ENCODE data around the gene COL16A1.

COL16A1 gene

DNA sequence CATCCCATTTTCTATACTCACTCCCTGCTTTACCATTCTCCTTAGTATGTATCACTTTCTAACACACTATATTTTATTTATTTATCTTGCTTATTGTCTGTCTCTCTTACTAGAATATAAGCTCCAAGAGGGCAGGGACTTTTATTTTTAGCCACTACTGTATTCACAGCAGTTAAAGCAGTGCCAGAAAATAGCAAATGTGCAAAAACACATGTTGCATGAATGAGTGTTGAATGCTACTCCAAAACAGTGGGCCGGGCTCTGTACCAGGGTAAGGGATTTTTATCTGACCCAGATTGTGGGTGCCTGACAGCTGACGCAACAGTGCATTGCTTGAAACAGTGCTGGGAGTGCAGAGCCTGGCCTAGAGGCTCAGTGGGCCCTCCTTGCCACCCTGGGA lies 24.7 kb downstream of the COL16A1 start:
- Histone ChIP-seq H3K4me3 (ENCODE audit: control insufficient read depth in 1 of 7, extremely low read depth in 1 of 7, insufficient read depth in 4 of 7, low read depth in 2 of 7, low read length in 6 of 7) (no peak overlapping the region), H3K27ac (ENCODE audit: insufficient read depth in 1 of 2, low read depth in 1 of 2, low read length in 2 of 2, poor library complexity in 1 of 2, severe bottlenecking in 2 of 2) (no peak overlapping the region), H3K4me1 (ENCODE audit: control extremely low read depth in 1 of 4, control insufficient read depth in 4 of 4, insufficient read depth in 4 of 4, low read length in 3 of 4) (no peaks in the 10 kb centered on the region), H3K27me3 (replicated peaks in 2 of 5; ENCODE audit: control insufficient read depth in 4 of 5, insufficient read depth in 5 of 5, low read length in 4 of 5) (peaks cover 0 to 2% (median 0%) of the 10 kb centered on the region in 5 experiments), H3K36me3 (ENCODE audit: control insufficient read depth in 4 of 4, insufficient read depth in 4 of 4, low read length in 3 of 4) (no peaks in the 10 kb centered on the region), H3K9me3 (ENCODE audit: control extremely low read depth in 1 of 5, control insufficient read depth in 4 of 5, insufficient read depth in 2 of 5, low read depth in 1 of 5, low read length in 4 of 5) (no peaks in the 10 kb centered on the region)
- CTCF ChIA-PET, result interaction anchor here (1.2 to 2.2 kb wide), 5 partner anchors 9 to 26 kb away, joined by 3 to 6 read pairs (median 5); no protein-coding TSS in a partner anchor
- DNase-seq, result no peak
- WGBS (ENCODE audit: insufficient coverage), result 100% methylated on average over 1 of the region's 2 CpGs
- POLR2A ChIA-PET, result no interaction called here

DNA sequence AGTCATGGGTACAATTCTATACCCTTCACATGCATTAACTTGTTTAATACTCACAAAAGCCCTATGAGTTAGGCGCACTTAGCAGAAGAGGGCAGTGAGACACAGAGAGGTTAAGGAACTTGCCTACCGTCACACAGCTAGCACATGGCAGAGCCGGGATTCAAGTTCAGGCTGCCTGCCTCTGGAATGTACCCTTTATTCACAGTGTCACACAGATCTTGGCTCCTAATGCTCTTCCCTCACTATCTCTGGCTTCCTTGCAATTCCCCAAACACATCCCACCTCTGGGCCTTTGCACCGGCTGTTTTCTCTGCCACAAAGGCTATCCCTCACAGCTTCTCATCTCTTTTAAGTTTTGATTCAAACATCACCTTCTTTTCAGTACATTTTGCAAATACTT lies 25.1 kb downstream of the COL16A1 start:
- ChIA-PET CTCF (interaction anchor here (1.2 to 4.2 kb wide), 6 partner anchors 9 to 27 kb away, joined by 3 to 18 read pairs (median 4); no protein-coding TSS in a partner anchor), POLR2A (no interaction called here)
- Histone ChIP-seq H3K27ac (ENCODE audit: insufficient read depth in 1 of 2, low read depth in 1 of 2, low read length in 2 of 2, poor library complexity in 1 of 2, severe bottlenecking in 2 of 2) (no peak overlapping the region), H3K36me3 (ENCODE audit: control insufficient read depth in 4 of 4, insufficient read depth in 4 of 4, low read length in 3 of 4) (no peaks in the 10 kb centered on the region), H3K27me3 (replicated peaks in 2 of 5; ENCODE audit: control insufficient read depth in 4 of 5, insufficient read depth in 5 of 5, low read length in 4 of 5) (peaks cover 0 to 2% (median 0%) of the 10 kb centered on the region in 5 experiments), H3K9me3 (ENCODE audit: control extremely low read depth in 1 of 5, control insufficient read depth in 4 of 5, insufficient read depth in 2 of 5, low read depth in 1 of 5, low read length in 4 of 5) (no peaks in the 10 kb centered on the region), H3K4me1 (ENCODE audit: control extremely low read depth in 1 of 4, control insufficient read depth in 4 of 4, insufficient read depth in 4 of 4, low read length in 3 of 4) (no peaks in the 10 kb centered on the region), H3K4me3 (ENCODE audit: control insufficient read depth in 1 of 7, extremely low read depth in 1 of 7, insufficient read depth in 4 of 7, low read depth in 2 of 7, low read length in 6 of 7) (no peak overlapping the region)
- 98% methylated on average over 4 of the region's 4 CpGs for WGBS (ENCODE audit: insufficient coverage)
- no peak for DNase-seq

DNA sequence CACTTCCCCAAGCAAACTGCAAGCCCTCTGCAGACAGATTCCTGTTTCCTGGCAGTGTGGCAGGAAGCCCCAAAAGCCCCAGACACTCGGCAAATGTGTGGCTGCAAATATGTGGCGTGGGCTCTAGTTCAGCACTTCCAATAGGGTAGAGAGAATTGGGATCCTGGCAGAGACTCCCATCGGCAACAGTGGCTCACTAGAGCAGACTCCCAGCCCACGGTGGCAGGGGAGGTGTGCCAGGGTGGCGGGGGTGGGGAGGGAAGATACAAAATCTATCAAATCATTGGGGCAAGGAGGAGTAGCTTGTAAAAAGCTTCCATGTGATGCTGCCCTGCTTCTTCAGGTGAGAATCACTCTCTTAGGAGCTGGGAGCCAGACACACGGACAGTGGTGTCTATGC lies 25.9 kb downstream of the COL16A1 start:
- 77% methylated on average over 6 of the region's 6 CpGs for WGBS (ENCODE audit: insufficient coverage)
- H3K9me3 ChIP-seq (ENCODE audit: control extremely low read depth in 1 of 5, control insufficient read depth in 4 of 5, insufficient read depth in 2 of 5, low read depth in 1 of 5, low read length in 4 of 5), result no peaks in the 10 kb centered on the region
- peaks cover 0 to 2% (median 0%) of the 10 kb centered on the region in 5 experiments for H3K27me3 ChIP-seq (replicated peaks in 2 of 5; ENCODE audit: control insufficient read depth in 4 of 5, insufficient read depth in 5 of 5, low read length in 4 of 5)
- no peak overlapping the region for H3K27ac ChIP-seq (ENCODE audit: insufficient read depth in 1 of 2, low read depth in 1 of 2, low read length in 2 of 2, poor library complexity in 1 of 2, severe bottlenecking in 2 of 2)
- no peaks in the 10 kb centered on the region for H3K4me1 ChIP-seq (ENCODE audit: control extremely low read depth in 1 of 4, control insufficient read depth in 4 of 4, insufficient read depth in 4 of 4, low read length in 3 of 4)
- no peak overlapping the region for H3K4me3 ChIP-seq (ENCODE audit: control insufficient read depth in 1 of 7, extremely low read depth in 1 of 7, insufficient read depth in 4 of 7, low read depth in 2 of 7, low read length in 6 of 7)
- POLR2A ChIA-PET, result no interaction called here
- no peak for DNase-seq
- CTCF ChIA-PET, result interaction anchor here (1.2 to 4.2 kb wide), 6 partner anchors 8 to 27 kb away, joined by 3 to 18 read pairs (median 4); no protein-coding TSS in a partner anchor
- H3K36me3 ChIP-seq (ENCODE audit: control insufficient read depth in 4 of 4, insufficient read depth in 4 of 4, low read length in 3 of 4), result no peaks in the 10 kb centered on the region

GRCh38 chr1:31677401-31677800 lies 26.4 kb downstream of the COL16A1 start:
- Histone ChIP-seq H3K4me1 (ENCODE audit: control extremely low read depth in 1 of 4, control insufficient read depth in 4 of 4, insufficient read depth in 4 of 4, low read length in 3 of 4) (no peaks in the 10 kb centered on the region), H3K4me3 (ENCODE audit: control insufficient read depth in 1 of 7, extremely low read depth in 1 of 7, insufficient read depth in 4 of 7, low read depth in 2 of 7, low read length in 6 of 7) (no peak overlapping the region), H3K27me3 (replicated peaks in 2 of 5; ENCODE audit: control insufficient read depth in 4 of 5, insufficient read depth in 5 of 5, low read length in 4 of 5) (peaks cover 0 to 2% (median 0%) of the 10 kb centered on the region in 5 experiments), H3K36me3 (ENCODE audit: control insufficient read depth in 4 of 4, insufficient read depth in 4 of 4, low read length in 3 of 4) (no peaks in the 10 kb centered on the region), H3K27ac (ENCODE audit: insufficient read depth in 1 of 2, low read depth in 1 of 2, low read length in 2 of 2, poor library complexity in 1 of 2, severe bottlenecking in 2 of 2) (no peak overlapping the region), H3K9me3 (ENCODE audit: control extremely low read depth in 1 of 5, control insufficient read depth in 4 of 5, insufficient read depth in 2 of 5, low read depth in 1 of 5, low read length in 4 of 5) (no peaks in the 10 kb centered on the region)
- CTCF ChIA-PET, result interaction anchor here (1.2 to 4.2 kb wide), 3 partner anchors 12 to 20 kb away, joined by 3 to 18 read pairs (median 5); no protein-coding TSS in a partner anchor
- DNase-seq, result no peak
- WGBS (ENCODE audit: insufficient coverage), result 100% methylated on average over 2 of the region's 3 CpGs
- POLR2A ChIA-PET, result no interaction called here

GRCh38 chr1:31675756-31676155 lies 28.1 kb downstream of the COL16A1 start:
- ChIA-PET POLR2A (no interaction called here), CTCF (interaction anchor here (1.4 to 4.2 kb wide), 2 partner anchors 10 to 23 kb away, joined by 3 to 18 read pairs; no protein-coding TSS in a partner anchor)
- H3K27ac ChIP-seq (ENCODE audit: insufficient read depth in 1 of 2, low read depth in 1 of 2, low read length in 2 of 2, poor library complexity in 1 of 2, severe bottlenecking in 2 of 2), result no peak overlapping the region
- H3K27me3 ChIP-seq (replicated peaks in 2 of 5; ENCODE audit: control insufficient read depth in 4 of 5, insufficient read depth in 5 of 5, low read length in 4 of 5), result peaks cover 0 to 2% (median 0%) of the 10 kb centered on the region in 5 experiments
- no peak overlapping the region for H3K4me3 ChIP-seq (ENCODE audit: control insufficient read depth in 1 of 7, extremely low read depth in 1 of 7, insufficient read depth in 4 of 7, low read depth in 2 of 7, low read length in 6 of 7)
- WGBS (ENCODE audit: insufficient coverage), result 97% methylated on average over 12 of the region's 14 CpGs
- no peaks in the 10 kb centered on the region for H3K9me3 ChIP-seq (ENCODE audit: control extremely low read depth in 1 of 5, control insufficient read depth in 4 of 5, insufficient read depth in 2 of 5, low read depth in 1 of 5, low read length in 4 of 5)
- no peak for DNase-seq
- peaks cover 0 to 2% (median under 1%) of the 10 kb centered on the region in 4 experiments for H3K4me1 ChIP-seq (ENCODE audit: control extremely low read depth in 1 of 4, control insufficient read depth in 4 of 4, insufficient read depth in 4 of 4, low read length in 3 of 4)
- no peaks in the 10 kb centered on the region for H3K36me3 ChIP-seq (ENCODE audit: control insufficient read depth in 4 of 4, insufficient read depth in 4 of 4, low read length in 3 of 4)

GRCh38 chr1:31675161-31675560 lies 28.7 kb downstream of the COL16A1 start:
- H3K36me3 ChIP-seq (ENCODE audit: control insufficient read depth in 4 of 4, insufficient read depth in 4 of 4, low read length in 3 of 4), result no peaks in the 10 kb centered on the region
- no peak overlapping the region for H3K27ac ChIP-seq (ENCODE audit: insufficient read depth in 1 of 2, low read depth in 1 of 2, low read length in 2 of 2, poor library complexity in 1 of 2, severe bottlenecking in 2 of 2)
- peaks cover 0 to 8% (median 5%) of the 10 kb centered on the region in 4 experiments for H3K4me1 ChIP-seq (ENCODE audit: control extremely low read depth in 1 of 4, control insufficient read depth in 4 of 4, insufficient read depth in 4 of 4, low read length in 3 of 4)
- H3K9me3 ChIP-seq (ENCODE audit: control extremely low read depth in 1 of 5, control insufficient read depth in 4 of 5, insufficient read depth in 2 of 5, low read depth in 1 of 5, low read length in 4 of 5), result no peaks in the 10 kb centered on the region
- CTCF ChIA-PET, result interaction anchor here (1.4 to 4.2 kb wide), 2 partner anchors 9 to 22 kb away, joined by 3 to 18 read pairs; no protein-coding TSS in a partner anchor
- H3K27me3 ChIP-seq (replicated peaks in 2 of 5; ENCODE audit: control insufficient read depth in 4 of 5, insufficient read depth in 5 of 5, low read length in 4 of 5), result peaks cover 0 to 2% (median 0%) of the 10 kb centered on the region in 5 experiments
- POLR2A ChIA-PET, result no interaction called here
- H3K4me3 ChIP-seq (ENCODE audit: control insufficient read depth in 1 of 7, extremely low read depth in 1 of 7, insufficient read depth in 4 of 7, low read depth in 2 of 7, low read length in 6 of 7), result no peak overlapping the region
- 90% methylated on average over 4 of the region's 7 CpGs for WGBS (ENCODE audit: insufficient coverage)
- DNase-seq, result no peak

DNA sequence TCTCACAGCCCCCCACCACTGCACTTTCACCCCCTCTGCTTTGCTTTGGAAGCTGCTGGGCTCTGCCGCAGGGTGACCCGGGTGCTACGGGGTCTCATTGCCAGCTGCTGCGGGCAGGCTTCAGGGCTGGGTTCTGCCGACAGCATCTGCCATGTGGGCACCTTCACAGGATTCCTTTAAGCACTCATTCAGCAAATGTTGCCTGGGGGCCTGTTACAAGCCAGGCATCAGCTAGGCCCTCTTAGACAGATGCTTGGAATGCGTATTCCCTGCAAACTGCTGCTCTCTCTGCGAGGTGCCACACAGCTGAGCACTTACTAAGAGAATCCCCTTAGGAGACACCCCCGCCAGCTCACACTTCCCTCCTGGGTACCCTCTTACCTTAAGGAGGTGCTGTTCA lies 29.2 kb downstream of the COL16A1 start:
- 86% methylated on average over 7 of the region's 8 CpGs for WGBS (ENCODE audit: insufficient coverage)
- H3K27ac ChIP-seq (ENCODE audit: insufficient read depth in 1 of 2, low read depth in 1 of 2, low read length in 2 of 2, poor library complexity in 1 of 2, severe bottlenecking in 2 of 2), result no peak overlapping the region
- POLR2A ChIA-PET, result no interaction called here

More for the DNA sequence above, 29.2 kb downstream of the COL16A1 start:
- CTCF ChIA-PET, result interaction anchor here (1.4 to 4.2 kb wide), 2 partner anchors 9 to 21 kb away, joined by 3 to 18 read pairs; no protein-coding TSS in a partner anchor
- H3K9me3 ChIP-seq (ENCODE audit: control extremely low read depth in 1 of 5, control insufficient read depth in 4 of 5, insufficient read depth in 2 of 5, low read depth in 1 of 5, low read length in 4 of 5), result no peaks in the 10 kb centered on the region
- H3K4me3 ChIP-seq (ENCODE audit: control insufficient read depth in 1 of 7, extremely low read depth in 1 of 7, insufficient read depth in 4 of 7, low read depth in 2 of 7, low read length in 6 of 7), result no peak overlapping the region
- peaks cover 0 to 13% (median 11%) of the 10 kb centered on the region in 4 experiments for H3K4me1 ChIP-seq (ENCODE audit: control extremely low read depth in 1 of 4, control insufficient read depth in 4 of 4, insufficient read depth in 4 of 4, low read length in 3 of 4)
- no peaks in the 10 kb centered on the region for H3K36me3 ChIP-seq (ENCODE audit: control insufficient read depth in 4 of 4, insufficient read depth in 4 of 4, low read length in 3 of 4)
- peaks cover 0 to 2% (median 0%) of the 10 kb centered on the region in 5 experiments for H3K27me3 ChIP-seq (replicated peaks in 2 of 5; ENCODE audit: control insufficient read depth in 4 of 5, insufficient read depth in 5 of 5, low read length in 4 of 5)
- DNase-seq, result no peak
